Measurements from ENCODE around the gene JDP2.

Gene JDP2

GRCh38 chr14:75438486-75439080, 10.8 kb downstream of the JDP2 start:
- Mint-ChIP-seq H3K4me1 (ENCODE audit: low read depth) (peaks cover 11% of the 10 kb centered on the region), H3K27ac (no peak overlapping the region), H3K9me3 (ENCODE audit: low read depth) (no peaks in the 10 kb centered on the region), H3K36me3 (no peaks in the 10 kb centered on the region), H3K4me3 (no peak overlapping the region), H3K27me3 (no peaks in the 10 kb centered on the region)

GRCh38 chr14:75439989-75440388, 12.2 kb downstream of the JDP2 start:
- Mint-ChIP-seq H3K27me3 (no peaks in the 10 kb centered on the region), H3K9me3 (ENCODE audit: low read depth) (no peaks in the 10 kb centered on the region), H3K27ac (no peak overlapping the region), H3K36me3 (no peaks in the 10 kb centered on the region), H3K4me1 (ENCODE audit: low read depth) (peaks cover 11% of the 10 kb centered on the region), H3K4me3 (no peak overlapping the region)

GRCh38 chr14:75440733-75441477, 13.1 kb downstream of the JDP2 start:
- H3K4me1 Mint-ChIP-seq (ENCODE audit: low read depth): peaks cover 2% of the 10 kb centered on the region
- no peak overlapping the region for H3K4me3 Mint-ChIP-seq
- H3K27me3 Mint-ChIP-seq: no peaks in the 10 kb centered on the region
- H3K9me3 Mint-ChIP-seq (ENCODE audit: low read depth): no peaks in the 10 kb centered on the region
- H3K27ac Mint-ChIP-seq: no peak overlapping the region
- H3K36me3 Mint-ChIP-seq: no peaks in the 10 kb centered on the region

GRCh38 chr14:75441728-75442127, 13.9 kb downstream of the JDP2 start:
- Mint-ChIP-seq H3K27ac (no peak overlapping the region), H3K4me1 (ENCODE audit: low read depth) (no peaks in the 10 kb centered on the region), H3K9me3 (ENCODE audit: low read depth) (no peaks in the 10 kb centered on the region), H3K4me3 (no peak overlapping the region), H3K27me3 (no peaks in the 10 kb centered on the region), H3K36me3 (no peaks in the 10 kb centered on the region)

- H3K27me3 Mint-ChIP-seq: no peaks in the 10 kb centered on the region
- H3K36me3 Mint-ChIP-seq: no peaks in the 10 kb centered on the region
- H3K9me3 Mint-ChIP-seq (ENCODE audit: low read depth): no peaks in the 10 kb centered on the region
- H3K27ac Mint-ChIP-seq: no peak overlapping the region
- H3K4me1 Mint-ChIP-seq (ENCODE audit: low read depth): no peaks in the 10 kb centered on the region
- H3K4me3 Mint-ChIP-seq: no peak overlapping the region
These were observed 14.3 kb downstream of the JDP2 start for GRCh38 chr14:75442166-75442565.

GRCh38 chr14:75442642-75443041, 14.8 kb downstream of the JDP2 start:
- Mint-ChIP-seq H3K9me3 (ENCODE audit: low read depth) (no peaks in the 10 kb centered on the region), H3K27me3 (no peaks in the 10 kb centered on the region), H3K4me3 (no peak overlapping the region), H3K36me3 (no peaks in the 10 kb centered on the region), H3K27ac (no peak overlapping the region), H3K4me1 (ENCODE audit: low read depth) (no peaks in the 10 kb centered on the region)

GRCh38 chr14:75443203-75443969, 15.6 kb downstream of the JDP2 start:
- Mint-ChIP-seq H3K4me3 (no peak overlapping the region), H3K9me3 (ENCODE audit: low read depth) (no peaks in the 10 kb centered on the region), H3K36me3 (no peaks in the 10 kb centered on the region), H3K27ac (no peak overlapping the region), H3K27me3 (no peaks in the 10 kb centered on the region), H3K4me1 (ENCODE audit: low read depth) (no peaks in the 10 kb centered on the region)

GRCh38 chr14:75445236-75445635, 17.4 kb downstream of the JDP2 start:
- Mint-ChIP-seq H3K27ac (no peak overlapping the region), H3K4me3 (no peak overlapping the region), H3K27me3 (peaks cover 3% of the 10 kb centered on the region), H3K4me1 (ENCODE audit: low read depth) (no peaks in the 10 kb centered on the region), H3K9me3 (ENCODE audit: low read depth) (no peaks in the 10 kb centered on the region), H3K36me3 (no peaks in the 10 kb centered on the region)

- H3K27ac Mint-ChIP-seq: no peak overlapping the region
- no peaks in the 10 kb centered on the region for H3K36me3 Mint-ChIP-seq
- no peak overlapping the region for H3K4me3 Mint-ChIP-seq
- peaks cover 3% of the 10 kb centered on the region for H3K27me3 Mint-ChIP-seq
- H3K9me3 Mint-ChIP-seq (ENCODE audit: low read depth): no peaks in the 10 kb centered on the region
- H3K4me1 Mint-ChIP-seq (ENCODE audit: low read depth): no peaks in the 10 kb centered on the region
These were observed 18.1 kb downstream of the JDP2 start for GRCh38 chr14:75445963-75446362.

GRCh38 chr14:75446447-75446846, 18.6 kb downstream of the JDP2 start:
- Mint-ChIP-seq H3K9me3 (ENCODE audit: low read depth) (no peaks in the 10 kb centered on the region), H3K27me3 (peaks cover 3% of the 10 kb centered on the region), H3K36me3 (no peaks in the 10 kb centered on the region), H3K4me3 (no peak overlapping the region), H3K27ac (no peak overlapping the region), H3K4me1 (ENCODE audit: low read depth) (no peaks in the 10 kb centered on the region)

- H3K9me3 Mint-ChIP-seq (ENCODE audit: low read depth): no peaks in the 10 kb centered on the region
- no peaks in the 10 kb centered on the region for H3K4me1 Mint-ChIP-seq (ENCODE audit: low read depth)
- no peaks in the 10 kb centered on the region for H3K36me3 Mint-ChIP-seq
- H3K27ac Mint-ChIP-seq: no peak overlapping the region
- H3K27me3 Mint-ChIP-seq: peaks cover 3% of the 10 kb centered on the region
- H3K4me3 Mint-ChIP-seq: no peak overlapping the region
These were observed 20.4 kb downstream of the JDP2 start for GRCh38 chr14:75448209-75448608.

GRCh38 chr14:75449036-75449435, 21.2 kb downstream of the JDP2 start:
- Mint-ChIP-seq H3K9me3 (ENCODE audit: low read depth) (no peaks in the 10 kb centered on the region), H3K36me3 (no peaks in the 10 kb centered on the region), H3K27me3 (peaks cover 3% of the 10 kb centered on the region), H3K4me3 (no peak overlapping the region), H3K27ac (no peak overlapping the region), H3K4me1 (ENCODE audit: low read depth) (peaks cover 2% of the 10 kb centered on the region)

- Mint-ChIP-seq H3K9me3 (ENCODE audit: low read depth) (no peaks in the 10 kb centered on the region), H3K27ac (no peak overlapping the region), H3K36me3 (no peaks in the 10 kb centered on the region), H3K4me3 (no peak overlapping the region), H3K27me3 (peaks cover 3% of the 10 kb centered on the region), H3K4me1 (ENCODE audit: low read depth) (peaks cover 2% of the 10 kb centered on the region)
These were observed 21.9 kb downstream of the JDP2 start for GRCh38 chr14:75449696-75450095.

GRCh38 chr14:75450381-75451276, 22.8 kb downstream of the JDP2 start:
- Mint-ChIP-seq H3K4me1 (ENCODE audit: low read depth) (peaks cover 2% of the 10 kb centered on the region), H3K36me3 (no peaks in the 10 kb centered on the region), H3K9me3 (ENCODE audit: low read depth) (no peaks in the 10 kb centered on the region), H3K4me3 (no peak overlapping the region), H3K27ac (no peak overlapping the region), H3K27me3 (peaks cover 3% of the 10 kb centered on the region)

Data from activated naive CD8-positive, alpha-beta T cell (primary cell).